DND-41 (cell line): ENCODE data around the gene LRP8.

Experiments used
- ATAC-seq: fragments of 200-7000 bp; cut with Tn5 transposase; 3 replicates; pipeline ENCODE4 v1.9.1; 2021; ENCODE audit warnings: low read depth; ENCODE audit not compliant: insufficient read depth
- DNase-seq: peaks from one replicate; pipeline ENCODE4 v3.0.0-alpha.2; 2020
- H2AFZ ChIP-seq: 2 replicates; pipeline ENCODE4 v1.6.0; 2012; ENCODE audit warnings: low read depth, low read length
- H3K27ac ChIP-seq: 2 replicates; pipeline ENCODE4 v1.5.1; 2012; ENCODE audit warnings: low read length, inconsistent platforms
- H3K27me3 ChIP-seq: fragments of 200-600 bp; sonication (generic); 2 replicates; pipeline ENCODE4 v1.6.0; 2012; ENCODE audit warnings: low read length, mild to moderate bottlenecking, inconsistent platforms; ENCODE audit not compliant: insufficient read depth, poor library complexity
- H3K36me3 ChIP-seq: 2 replicates; pipeline ENCODE4 v1.5.1; 2012; ENCODE audit warnings: low read length, inconsistent platforms; ENCODE audit not compliant: insufficient read depth
- H3K4me1 ChIP-seq: 2 replicates; pipeline ENCODE4 v1.5.1; 2012; ENCODE audit warnings: mild to moderate bottlenecking, low read length; ENCODE audit not compliant: insufficient read depth
- H3K4me2 ChIP-seq: 2 replicates; pipeline ENCODE4 v1.6.0; 2012; ENCODE audit warnings: mild to moderate bottlenecking, moderate library complexity, low read length, inconsistent platforms; ENCODE audit not compliant: insufficient read depth
- H3K4me3 ChIP-seq, 2 experiments: fragments of 200-600 bp in 1 of 2; shearing (Covaris generic) in 1 of 2; 2 replicates each; pipeline ENCODE4 v1.5.1; 2012 to 2016; ENCODE audit warnings: inconsistent platforms in 2 of 2, low read length in 2 of 2, mild to moderate bottlenecking in 2 of 2, low read depth in 1 of 2, moderate library complexity in 1 of 2
- H3K79me2 ChIP-seq: 2 replicates; pipeline ENCODE4 v1.6.0; 2012; ENCODE audit warnings: low read length, inconsistent platforms; ENCODE audit not compliant: insufficient read depth
- H3K9ac ChIP-seq: 2 replicates; pipeline ENCODE4 v1.6.0; 2012; ENCODE audit warnings: low read depth, mild to moderate bottlenecking, inconsistent platforms, low read length, moderate library complexity
- H3K9me3 ChIP-seq: 2 replicates; pipeline ENCODE4 v1.5.1; 2012; ENCODE audit warnings: low read length, moderate library complexity, mild to moderate bottlenecking, inconsistent platforms; ENCODE audit not compliant: insufficient read depth, severe bottlenecking
- H4K20me1 ChIP-seq: 2 replicates; pipeline ENCODE4 v1.6.0; 2012; ENCODE audit warnings: low read length; ENCODE audit not compliant: insufficient read depth
- CTCF ChIP-seq: IDR thresholded peaks from 2 replicates; pipeline ENCODE4 v1.5.1; 2012; ENCODE audit warnings: borderline replicate concordance, low read length, moderate library complexity, mild to moderate bottlenecking; ENCODE audit not compliant: poor library complexity, severe bottlenecking; ENCODE audit errors: extremely low read depth
- EZH2 ChIP-seq: IDR thresholded peaks from 3 replicates; pipeline ENCODE4 v1.6.1; 2012; ENCODE audit warnings: borderline replicate concordance, low read depth, mild to moderate bottlenecking, moderate library complexity, low read length, inconsistent platforms; ENCODE audit not compliant: severe bottlenecking

The LRP8 gene

GRCh38 chr1:53311702-53312305 lies 16.1 kb downstream of the LRP8 start:
- Histone ChIP-seq H2AFZ (no peak overlapping the region), H3K9ac (no peak overlapping the region), H3K4me1 (no peaks in the 10 kb centered on the region), H3K4me3 (no peak overlapping the region), H3K4me2 (no peak overlapping the region), H3K9me3 (no peaks in the 10 kb centered on the region), H3K27ac (no peak overlapping the region), H4K20me1 (peaks cover 100% of the 10 kb centered on the region), H3K79me2 (peaks cover 99% of the 10 kb centered on the region), H3K36me3 (peaks cover 98% of the 10 kb centered on the region), H3K27me3 (no peaks in the 10 kb centered on the region)
- ATAC-seq (no peak), DNase-seq (no peak)
- TF ChIP-seq CTCF (no peak), EZH2 (no peak)

DNA sequence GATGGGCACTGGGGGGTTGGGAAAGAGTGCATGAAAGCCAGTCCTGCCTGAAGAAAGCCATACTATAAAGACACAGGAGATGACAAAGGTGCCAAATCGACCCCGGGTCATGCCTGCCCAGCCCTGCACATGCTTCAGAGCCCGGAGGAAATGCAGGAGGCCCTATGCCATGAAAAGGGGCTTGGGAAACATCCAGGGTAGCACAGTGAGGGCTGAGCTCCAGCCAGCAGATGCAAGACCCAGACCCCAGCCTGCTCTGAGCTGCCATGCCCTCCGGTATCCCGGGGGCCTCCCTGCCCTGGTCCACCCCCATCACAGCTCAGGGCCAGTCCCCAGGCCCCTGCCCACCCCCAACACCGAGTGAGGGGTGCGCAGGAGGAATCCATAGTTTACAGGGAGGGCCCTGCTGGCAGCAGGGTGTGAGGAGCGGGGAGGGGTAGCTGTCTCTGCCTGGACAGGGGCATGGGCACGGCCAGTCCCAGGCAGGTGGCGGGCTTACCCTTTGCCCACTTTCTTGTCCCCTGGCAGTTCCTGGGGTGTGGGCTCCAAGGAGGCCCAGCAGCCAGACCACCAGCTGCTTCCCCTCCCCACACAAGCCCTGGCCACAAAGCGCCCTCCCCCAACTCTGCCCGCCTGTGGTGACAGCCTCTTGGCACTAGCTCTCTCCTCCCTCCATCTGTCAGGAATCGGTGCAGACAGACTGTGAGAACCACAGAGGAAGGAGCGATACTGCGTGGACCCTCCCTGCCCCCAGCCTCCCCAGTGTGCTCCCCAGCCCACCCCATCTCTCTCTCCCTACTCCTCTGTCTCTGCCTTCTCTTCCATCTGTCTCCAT lies 16.8 kb downstream of the LRP8 start:
- no peaks in the 10 kb centered on the region for H3K4me1 ChIP-seq
- no peak for DNase-seq
- H4K20me1 ChIP-seq = peaks cover 100% of the 10 kb centered on the region
- H3K27me3 ChIP-seq = no peaks in the 10 kb centered on the region
- peaks cover 99% of the 10 kb centered on the region for H3K79me2 ChIP-seq
- H3K27ac ChIP-seq = no peak overlapping the region
- ATAC-seq = no peak
- H3K9me3 ChIP-seq = no peaks in the 10 kb centered on the region
- H3K9ac ChIP-seq = no peak overlapping the region
- no peak for TF ChIP-seq CTCF
- TF ChIP-seq EZH2 = no peak
- no peak overlapping the region for H3K4me2 ChIP-seq
- no peak overlapping the region for H3K4me3 ChIP-seq
- peaks cover 97% of the 10 kb centered on the region for H3K36me3 ChIP-seq
- no peak overlapping the region for H2AFZ ChIP-seq

GRCh38 chr1:53309802-53310201 lies 18.1 kb downstream of the LRP8 start:
- Histone ChIP-seq H3K4me3 (no peak overlapping the region), H3K36me3 (peaks cover 97% of the 10 kb centered on the region), H4K20me1 (peaks cover 100% of the 10 kb centered on the region), H3K27ac (no peak overlapping the region), H3K9ac (no peak overlapping the region), H3K4me1 (no peaks in the 10 kb centered on the region), H2AFZ (no peak overlapping the region), H3K9me3 (no peaks in the 10 kb centered on the region), H3K4me2 (no peak overlapping the region), H3K27me3 (no peaks in the 10 kb centered on the region), H3K79me2 (peaks cover 99% of the 10 kb centered on the region)
- DNase-seq (no peak), ATAC-seq (no peak)
- no peak for TF ChIP-seq EZH2
- no peak for TF ChIP-seq CTCF
